Stimulated activated CD8-positive, alpha-beta memory T cell treated with anti-CD3 and anti-CD28 coated beads, Interleukin-2, amount 100 ng/mL, for 48 hours (primary cell): ENCODE measurements around the gene COPS2.

ENCODE experiments used
- DNase-seq, 2 donors: peaks; one replicate each; pipeline ENCODE4 v3.0.0-alpha.2; 2020; ENCODE audit warnings: low read depth in 2 of 2

COPS2 gene

DNA sequence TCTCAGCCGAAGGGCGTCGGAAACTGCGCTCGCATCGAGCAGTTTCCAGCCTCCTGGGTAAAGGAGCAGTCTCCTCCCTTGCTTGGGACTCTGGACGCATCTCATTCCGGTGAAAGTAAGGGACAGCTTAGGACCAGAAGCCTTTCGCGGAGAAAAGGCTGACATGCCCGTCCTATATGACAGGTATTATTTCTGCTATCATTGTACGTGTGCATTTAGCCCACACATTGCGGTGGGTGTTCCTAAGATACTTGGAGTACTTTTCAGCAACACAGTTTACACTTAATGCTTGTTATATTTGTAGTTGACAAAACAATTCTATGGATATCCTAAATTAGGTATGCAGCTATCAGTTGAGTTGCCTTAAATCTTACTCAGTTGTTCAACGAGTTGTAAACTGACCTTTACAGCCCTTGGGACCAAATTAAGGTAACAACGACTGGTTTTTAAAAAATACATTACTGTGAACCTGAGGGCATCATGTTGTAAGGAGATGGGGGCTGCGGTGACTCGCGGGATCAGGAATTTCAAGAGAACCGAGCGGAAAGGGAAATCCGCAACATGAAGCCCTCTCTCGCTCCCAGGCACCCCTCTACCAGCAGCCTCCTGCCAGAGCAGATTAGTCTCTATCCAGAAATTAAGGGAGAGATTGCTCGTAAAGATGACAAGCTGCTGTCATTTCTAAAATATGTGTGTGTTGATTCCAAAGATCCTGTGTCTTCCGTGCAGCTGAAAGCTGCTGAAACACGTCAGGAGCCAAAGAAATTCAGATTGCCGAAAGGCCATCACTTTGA is 632 bp upstream of the COPS2 start:
- no peak for DNase-seq

- no peak for DNase-seq
These were observed 645 bp downstream of the COPS2 start for GRCh38 chr15:49154799-49155109.

DNA sequence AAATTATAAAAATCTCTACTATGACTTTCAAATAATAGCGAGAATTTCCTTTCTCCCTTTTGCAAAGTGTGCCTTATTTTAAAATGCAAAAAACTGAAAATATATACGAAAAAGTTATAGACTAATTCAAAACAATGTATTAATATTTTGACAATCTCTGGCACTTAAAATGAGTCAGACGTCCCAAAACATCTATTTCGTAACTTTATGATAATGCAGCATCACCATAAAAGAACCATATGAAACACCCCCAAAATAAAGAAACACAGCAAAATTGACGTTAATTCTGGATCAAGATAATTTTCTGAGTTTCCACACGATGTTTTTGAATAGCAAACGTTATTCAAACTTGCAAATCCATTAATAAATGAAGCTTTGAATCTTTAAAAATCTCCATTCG is 1.0 kb downstream of the COPS2 start:
- no peak for DNase-seq

GRCh38 chr15:49152552-49153312 is 2.7 kb downstream of the COPS2 start:
- no peak for DNase-seq

DNA sequence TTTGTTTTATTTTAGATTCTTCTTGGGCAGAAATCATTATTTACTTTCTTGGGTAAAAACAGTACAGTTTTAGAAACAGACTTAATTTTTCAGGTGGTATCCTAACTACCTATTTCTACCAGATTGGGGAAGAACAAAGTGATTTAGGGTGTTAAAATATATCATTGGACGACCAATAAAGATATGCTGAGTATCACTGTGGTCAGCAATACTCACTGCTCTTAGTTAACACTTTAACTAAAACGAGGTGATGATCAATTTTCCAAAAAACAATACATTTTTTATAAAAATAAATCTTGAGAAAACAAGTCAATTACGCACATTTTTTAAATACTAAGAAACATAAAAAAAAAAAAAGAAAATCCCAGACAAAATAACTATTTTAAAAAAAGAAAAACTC is 3.6 kb downstream of the COPS2 start:
- no peak for DNase-seq

- no peak for DNase-seq
These were observed 6.7 kb downstream of the COPS2 start for GRCh38 chr15:49148727-49149126.

DNA sequence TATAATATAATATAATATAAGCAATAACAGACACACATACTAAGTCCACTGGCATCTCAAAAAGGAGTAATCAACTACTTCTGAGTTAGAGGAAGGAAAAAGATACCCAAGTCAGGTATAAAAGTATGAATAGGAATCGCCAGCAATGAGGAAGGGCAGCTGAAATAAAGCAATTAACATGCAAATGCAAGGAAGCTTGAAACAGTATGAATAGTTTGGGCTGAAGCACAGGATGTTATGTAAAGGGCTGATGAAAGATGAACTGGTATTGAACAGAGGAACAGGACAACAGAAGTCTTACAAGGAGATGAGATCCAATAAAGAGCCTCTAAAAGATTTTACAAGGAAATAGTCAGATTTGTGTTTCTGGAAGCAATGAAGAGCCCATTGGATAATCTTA is 7.1 kb downstream of the COPS2 start:
- DNase-seq: no peak

DNA sequence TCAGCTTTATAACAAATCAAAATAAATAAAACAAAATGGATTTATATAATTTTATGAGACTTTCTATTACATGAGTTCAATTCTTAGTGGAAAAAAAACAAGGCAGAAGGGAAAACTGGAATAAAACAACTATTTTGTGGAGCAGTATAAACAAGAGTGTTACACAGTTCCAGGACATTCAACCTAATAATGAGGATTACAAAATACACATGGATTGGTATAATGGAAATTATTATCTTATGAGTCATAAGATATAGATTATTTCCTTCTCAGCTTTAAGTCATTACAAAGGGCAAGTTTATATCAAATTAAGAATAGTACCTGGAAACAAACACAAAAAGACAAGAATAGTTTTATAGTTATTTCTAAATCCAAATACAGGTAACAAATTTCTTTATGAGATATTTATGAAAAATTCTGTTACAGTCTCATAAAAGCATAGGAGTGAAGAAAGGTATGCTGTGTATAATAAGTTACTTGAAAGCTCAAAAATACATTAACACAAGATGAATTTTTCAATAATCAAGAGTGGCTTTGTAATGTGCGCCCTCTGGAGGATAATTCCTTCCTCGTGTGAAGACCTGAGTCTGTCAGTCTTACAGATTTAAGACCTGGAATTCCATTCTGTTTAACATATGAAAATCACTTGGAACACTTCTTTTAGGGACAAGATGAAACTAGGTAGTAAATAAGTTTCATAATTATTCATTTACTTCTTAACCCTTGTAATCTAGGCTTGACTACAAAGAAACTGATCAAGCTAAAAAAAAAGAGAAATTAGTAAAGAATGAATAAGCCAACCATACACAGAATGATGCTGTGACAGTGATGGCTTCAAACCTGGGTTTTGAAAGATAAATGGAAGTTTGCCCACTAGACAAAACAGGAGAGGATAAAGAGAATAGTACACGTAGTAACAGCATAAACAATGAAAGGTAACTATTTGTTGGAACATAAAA is 9.5 kb downstream of the COPS2 start:
- no peak for DNase-seq

DNA sequence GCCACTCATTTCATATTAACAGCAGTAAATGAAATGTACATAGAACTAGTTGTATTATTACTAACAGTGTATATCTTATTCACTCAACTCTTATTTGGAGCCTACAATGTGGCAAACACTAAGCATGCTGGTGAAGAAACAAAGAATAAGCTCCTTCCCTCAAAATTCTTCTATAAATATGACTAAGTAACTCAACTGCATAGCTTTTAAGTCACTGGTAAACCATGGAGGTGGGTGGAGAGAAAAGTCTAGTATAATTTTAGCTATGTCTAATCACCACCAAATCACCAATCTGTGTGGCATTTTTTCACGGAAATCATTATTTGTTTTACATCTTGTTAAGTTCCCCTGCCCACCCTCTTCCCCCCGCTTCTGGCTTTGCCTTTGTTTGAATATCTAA is 17.5 kb downstream of the COPS2 start:
- DNase-seq: no peak

DNA sequence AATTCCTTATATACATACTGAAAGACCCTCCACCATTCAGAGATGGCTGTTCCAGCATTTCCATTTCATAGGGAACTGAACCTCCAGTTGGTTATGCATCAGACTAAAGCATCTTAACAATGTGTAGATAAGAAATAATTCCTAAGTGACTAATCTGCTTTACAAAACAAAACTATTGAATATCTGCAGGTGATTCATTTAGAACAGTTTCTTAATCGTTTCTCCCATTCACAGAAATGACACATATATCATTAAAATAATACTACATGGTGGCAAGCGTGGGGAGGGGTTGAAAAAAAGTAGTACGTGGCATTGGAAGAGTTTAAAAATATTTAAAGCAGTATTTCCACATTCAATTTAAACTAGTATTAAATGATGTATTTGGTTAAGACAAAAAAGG is 19.5 kb downstream of the COPS2 start:
- no peak for DNase-seq

DNA sequence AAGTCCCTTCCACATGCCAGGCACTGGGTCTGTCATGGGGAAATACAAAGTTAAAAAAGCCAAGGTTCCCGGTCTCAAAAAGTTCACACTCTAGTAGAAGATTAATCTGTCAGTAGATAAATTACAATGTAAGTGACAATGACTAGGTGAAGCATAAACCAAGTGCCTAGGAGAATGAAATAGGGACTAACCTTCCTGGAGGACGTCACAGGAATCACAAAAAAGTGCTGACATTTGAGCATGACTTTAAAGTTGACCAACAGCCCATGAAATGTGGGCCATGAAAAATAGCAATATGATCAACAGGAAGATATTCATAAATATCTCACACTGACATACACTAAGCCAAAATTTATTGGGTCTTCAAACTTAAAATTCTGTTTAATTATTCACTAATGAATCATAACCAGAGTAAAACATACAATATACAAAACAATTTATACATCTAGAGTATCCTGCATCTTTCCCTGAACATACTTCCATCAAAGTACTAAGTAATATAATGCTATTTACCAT is 20.0 kb downstream of the COPS2 start:
- DNase-seq: no peak

DNA sequence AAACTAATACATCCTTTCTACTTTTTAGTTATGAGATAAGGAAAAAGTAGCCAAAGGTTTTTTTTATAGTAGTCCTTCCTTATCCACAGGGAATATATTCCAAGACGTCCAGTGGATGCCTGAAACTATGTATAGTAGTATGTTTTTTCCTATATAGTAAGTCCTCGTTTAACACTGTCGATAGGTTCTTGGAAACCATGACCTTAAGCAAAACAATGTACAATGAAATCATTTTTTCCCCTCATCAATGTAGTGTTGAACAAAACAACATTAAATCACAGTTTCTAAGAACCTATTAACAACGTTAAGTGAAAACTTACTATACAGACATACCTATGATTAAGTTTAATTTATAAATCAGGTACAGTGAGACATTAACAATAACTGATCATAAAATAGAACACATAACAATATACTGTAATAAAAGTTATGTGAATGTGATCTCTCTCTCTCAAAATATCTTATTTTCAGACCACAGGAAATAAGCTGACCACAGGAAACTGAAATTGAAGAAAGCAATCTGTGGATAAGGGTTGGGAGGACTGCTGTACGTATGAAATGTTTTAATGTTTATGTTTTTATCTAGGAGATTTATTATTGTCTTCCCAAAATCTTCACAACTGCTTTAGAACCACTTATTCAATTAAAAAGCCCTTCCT is 20.6 kb downstream of the COPS2 start:
- DNase-seq: no peak

GRCh38 chr15:49131403-49131802 is 24.0 kb downstream of the COPS2 start:
- no peak for DNase-seq

- no peak for DNase-seq
These were observed 31.0 kb downstream of the COPS2 start for GRCh38 chr15:49124371-49124770.

GRCh38 chr15:49122541-49123062 is 32.8 kb downstream of the COPS2 start:
- DNase-seq: no peak

- no peak for DNase-seq
These were observed 33.5 kb downstream of the COPS2 start for GRCh38 chr15:49121901-49122300.

- DNase-seq: no peak
These were observed 34.6 kb downstream of the COPS2 start for GRCh38 chr15:49120832-49121231.

DNA sequence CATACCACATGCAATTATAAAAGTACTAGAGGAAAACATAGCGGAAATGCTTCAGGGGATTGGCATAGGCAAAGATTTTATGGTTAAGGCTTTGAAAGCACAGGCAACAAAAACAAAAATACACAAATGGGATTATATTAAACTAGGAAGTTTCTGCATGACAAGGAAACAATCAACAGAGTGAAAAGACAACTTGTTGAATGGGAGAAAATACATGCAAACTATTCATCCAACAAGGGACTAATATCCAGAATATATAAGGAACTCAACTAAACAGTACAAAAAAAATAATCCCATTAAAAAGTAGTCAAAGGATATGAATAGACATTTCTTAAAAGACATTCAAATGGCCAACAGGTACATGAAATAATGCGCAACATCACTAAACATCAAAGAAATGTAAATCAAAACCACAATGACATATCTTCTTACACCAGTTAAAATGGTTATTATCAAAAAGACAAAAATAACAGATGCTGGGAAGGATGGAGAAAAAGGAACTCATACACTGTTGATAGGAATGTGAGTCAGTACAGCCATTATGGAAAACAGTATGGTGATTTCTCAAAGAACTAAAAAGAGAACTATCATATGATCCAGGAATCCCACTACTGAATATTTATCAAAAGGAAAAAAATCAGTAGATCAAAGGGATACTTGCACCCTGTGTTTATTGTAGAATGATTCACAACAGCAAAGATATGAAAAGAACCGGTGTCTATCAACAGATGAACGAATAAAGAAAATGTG is 39.1 kb downstream of the COPS2 start:
- DNase-seq: no peak

DNA sequence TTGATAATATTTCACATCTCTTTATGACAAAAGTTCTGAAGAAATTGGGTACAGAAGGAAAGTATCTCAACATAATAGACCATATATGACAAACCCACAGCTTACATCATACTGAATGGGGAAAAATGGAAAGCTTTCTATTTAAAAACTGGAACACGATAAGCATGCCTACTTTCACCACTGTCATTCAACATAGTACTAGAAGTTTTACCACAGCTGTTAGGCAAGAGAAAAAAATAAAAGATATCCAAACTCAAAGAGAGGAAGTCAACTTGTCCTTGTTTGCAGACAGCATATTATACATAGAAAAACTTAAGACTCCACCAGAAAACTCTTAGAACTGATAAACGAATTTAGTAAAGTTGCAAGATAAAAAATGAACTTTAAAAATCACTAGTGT is 40.3 kb downstream of the COPS2 start:
- no peak for DNase-seq

DNA sequence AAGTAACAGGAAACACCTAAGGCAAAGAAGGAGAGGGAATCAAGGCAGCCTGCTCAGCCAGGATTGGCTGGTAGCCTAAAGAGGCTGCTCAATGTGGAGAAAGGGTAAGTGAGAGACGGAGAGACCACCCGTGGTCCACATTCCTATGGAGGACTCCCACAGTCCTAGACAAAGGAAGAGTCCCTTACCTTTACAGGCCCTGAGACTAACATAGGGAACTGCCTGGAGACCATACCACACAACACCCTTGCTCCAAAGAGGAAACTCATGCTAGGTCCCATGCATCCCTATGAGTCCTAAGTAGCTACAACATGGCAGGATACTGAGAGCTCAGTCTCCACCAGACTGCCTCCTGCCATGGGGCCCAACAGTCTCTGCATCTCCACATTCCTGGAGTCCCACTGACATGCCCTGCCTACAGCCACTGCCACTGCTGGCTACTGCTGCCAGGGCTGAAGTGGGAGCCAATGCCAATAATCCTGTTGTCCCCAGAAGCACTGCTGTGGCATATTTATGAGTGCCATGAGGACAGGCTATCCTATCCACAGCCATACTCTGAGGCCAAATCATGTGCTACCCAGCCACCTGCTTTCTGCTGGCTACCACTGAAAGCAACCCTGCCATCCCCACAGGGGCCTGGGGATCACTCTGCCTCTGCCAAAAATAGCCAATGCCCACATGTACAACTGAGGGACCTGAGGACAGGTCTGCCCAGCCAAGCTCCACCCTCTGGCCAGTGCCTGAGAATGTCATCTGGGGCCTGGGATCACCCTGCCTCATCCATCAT is 45.0 kb downstream of the COPS2 start:
- DNase-seq: no peak
